Stomach (tissue), 9 donors: Measurements from ENCODE around the gene PPIC. TPM values are rescaled to one million over a fixed set of nuclear protein-coding genes. Genes with fewer than 3 reads are reported as not detected.

ENCODE experiments used
- DNase-seq, 2 donors: peaks; one replicate each; pipeline versions ENCODE4 v3.0.0 to v3.0.0-alpha.2; 2013 to 2019
- H3K27ac ChIP-seq, 5 donors: fragments of 200-600 bp in 4 of 5; sonication (generic) in 4 of 5; one replicate each; pipeline ENCODE4 v1.5.1; 2013 to 2019; ENCODE audit warnings: mild to moderate bottlenecking in 1 of 5, moderate library complexity in 1 of 5
- H3K27me3 ChIP-seq, 3 donors: fragments of 200-600 bp; sonication (generic); one replicate each; pipeline ENCODE4 v1.5.1; 2017 to 2019; ENCODE audit warnings: mixed run types in 1 of 3
- H3K36me3 ChIP-seq, 4 donors: fragments of 200-600 bp; sonication (generic); 1 replicate in 3 of 4; 2 replicates in 1 of 4; pipeline ENCODE4 v1.5.1; 2016 to 2019
- H3K4me1 ChIP-seq, 4 donors: fragments of 200-600 bp; sonication (generic); one replicate each; pipeline ENCODE4 v1.5.1; 2016 to 2019
- H3K4me3 ChIP-seq, 4 donors: fragments of 200-600 bp; sonication (generic) in 3 of 4; one replicate each; pipeline ENCODE4 v1.5.1; 2016 to 2019; ENCODE audit warnings: mild to moderate bottlenecking in 1 of 4
- H3K9me3 ChIP-seq, 4 donors: fragments of 200-600 bp; sonication (generic); one replicate each; pipeline ENCODE4 v1.5.1; 2016 to 2019
- EP300 ChIP-seq: sonication (generic); formaldehyde crosslinking; IDR thresholded peaks from one replicate; pipeline ENCODE4 v1.6.1; 2017; ENCODE audit warnings: antibody characterized with exemption
- POLR2A ChIP-seq, 4 donors: fragments of 450-650 bp; IDR thresholded peaks; one replicate each; pipeline ENCODE4 v1.6.1; 2016; ENCODE audit warnings: antibody characterized with exemption in 4 of 4, control low read depth in 2 of 4, mild to moderate bottlenecking in 1 of 4, moderate library complexity in 1 of 4
- POLR2AphosphoS5 ChIP-seq, 3 donors: sonication (generic); formaldehyde crosslinking; IDR thresholded peaks; one replicate each; pipeline ENCODE4 v1.6.1; 2016; ENCODE audit warnings: antibody characterized with exemption in 3 of 3
- WGBS, 5 donors: extraction: QIAGEN DNeasy Blood & Tissue Kit in 3 of 5; methylation state at CpG; one replicate each; pipeline versions ENCODE4 v1.1.5 to v1.1.7; 2013 to 2018; 5-methylcytosine and 5-hydroxymethylcytosine counted together
- intact Hi-C: fragments of 100-400 bp; cut with DNase I; formaldehyde crosslinking; loops from one replicate; pipeline ENCODE4 v1.15.1; 2023; ENCODE audit warnings: low total_unique reads
- polyA plus RNA-seq, 3 donors: library from polyadenylated mRNA; stranded (reverse); fragments of 200-250 nt; gene quantifications; one replicate each; pipeline ENCODE4 v1.2.3, GENCODE V29; 2013
- total RNA-seq, 5 donors: library from RNA; depleted of rRNA; stranded (reverse); fragments of >200 nt; gene quantifications; one replicate each; pipeline versions ENCODE4 v1.1.0 to v1.2.3, GENCODE V29; 2014 to 2016
- TF ChIP-seq, protein P1 (sequence below), 7 experiments: fragments of 450-650 bp in 4 of 7; fragments of 200-600 bp in 3 of 7; sonication (generic) in 3 of 7; IDR thresholded peaks; one replicate each; pipeline ENCODE4 v1.5.1; 2016 to 2019; ENCODE audit warnings: antibody characterized with exemption in 7 of 7, control low read depth in 2 of 7, mild to moderate bottlenecking in 1 of 7
- donor health status: healthy with polysubstance abuse.
- donor health status: Bipolar disorder and iron deficiency.
- donor health status: healthy.

Gene PPIC
- total and polyA plus RNA-seq, 8 donors: 6.9 to 57.5 (median 20.4) TPM

DNA sequence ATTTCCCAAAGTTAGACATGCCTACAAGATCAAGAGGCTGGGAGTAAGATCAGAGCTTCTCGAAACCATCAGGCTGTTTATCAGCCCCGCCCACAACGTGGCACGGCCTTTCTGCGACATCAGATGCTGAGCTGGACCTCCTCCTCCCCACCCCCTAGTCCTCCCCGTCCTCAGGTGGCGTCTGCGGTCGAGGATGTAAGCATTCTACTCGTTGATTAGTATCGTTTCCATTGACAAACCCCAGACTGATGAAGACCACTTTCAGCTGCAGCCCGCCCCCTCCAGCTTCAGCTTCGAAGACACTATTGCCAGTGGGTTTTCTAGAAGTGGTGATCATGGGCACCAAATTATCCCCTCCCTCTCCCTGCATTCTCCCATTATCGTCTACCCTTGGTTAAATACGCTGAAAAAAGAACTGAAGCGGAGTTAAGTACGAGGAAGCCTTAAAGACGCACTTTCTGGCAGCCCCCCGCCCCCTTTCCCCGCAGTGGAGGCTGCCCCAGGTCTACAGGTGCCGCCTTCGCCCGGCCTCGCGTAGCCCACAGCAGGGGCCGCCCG is 1.1 kb downstream of the PPIC start:
- peak overlapping the region; percentile 88 to 96 (median 94) for H3K27ac ChIP-seq
- 2 to 7% (median 2%) methylated on average over 25 to 27 of the region's 27 CpGs for WGBS, 5 donors

DNA sequence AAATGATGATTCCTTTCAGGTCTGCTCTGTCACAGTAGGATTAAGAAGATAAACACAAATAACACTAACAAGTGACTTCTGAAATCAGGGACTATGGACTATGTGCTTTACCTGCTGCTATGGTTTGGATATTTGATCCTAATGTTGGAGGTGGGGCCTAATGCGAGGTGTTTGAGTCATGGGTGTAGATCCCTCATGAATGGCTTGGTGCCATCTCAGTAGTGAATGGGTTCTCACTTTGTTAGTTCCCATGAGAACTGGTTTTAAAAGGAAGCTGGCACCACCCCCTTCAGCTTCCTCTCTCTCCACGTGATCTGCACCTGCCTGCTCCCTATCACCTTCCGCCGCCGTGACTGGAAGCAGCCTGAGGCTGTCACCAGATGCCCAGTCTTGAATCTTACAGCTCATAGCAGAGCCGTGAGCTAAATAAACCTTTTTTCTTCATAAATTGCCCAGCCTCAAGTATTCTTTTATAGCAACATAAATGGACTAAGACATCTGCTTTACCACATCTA is 3.3 kb downstream of the PPIC start:
- H3K4me3 ChIP-seq: no peak overlapping the region
- peaks cover 0 to 22% (median 0%) of the 10 kb centered on the region in 3 donors for H3K27me3 ChIP-seq
- 78 to 89% (median 80%) methylated on average over 6 of the region's 6 CpGs for WGBS, 5 donors
- DNase-seq: no peak
- intact Hi-C loops: no loop called here
- TF ChIP-seq POLR2AphosphoS5 (IDR thresholded peaks at IDR 0.05): no peak
- TF ChIP-seq EP300: no peak
- TF ChIP-seq, protein P1, sequence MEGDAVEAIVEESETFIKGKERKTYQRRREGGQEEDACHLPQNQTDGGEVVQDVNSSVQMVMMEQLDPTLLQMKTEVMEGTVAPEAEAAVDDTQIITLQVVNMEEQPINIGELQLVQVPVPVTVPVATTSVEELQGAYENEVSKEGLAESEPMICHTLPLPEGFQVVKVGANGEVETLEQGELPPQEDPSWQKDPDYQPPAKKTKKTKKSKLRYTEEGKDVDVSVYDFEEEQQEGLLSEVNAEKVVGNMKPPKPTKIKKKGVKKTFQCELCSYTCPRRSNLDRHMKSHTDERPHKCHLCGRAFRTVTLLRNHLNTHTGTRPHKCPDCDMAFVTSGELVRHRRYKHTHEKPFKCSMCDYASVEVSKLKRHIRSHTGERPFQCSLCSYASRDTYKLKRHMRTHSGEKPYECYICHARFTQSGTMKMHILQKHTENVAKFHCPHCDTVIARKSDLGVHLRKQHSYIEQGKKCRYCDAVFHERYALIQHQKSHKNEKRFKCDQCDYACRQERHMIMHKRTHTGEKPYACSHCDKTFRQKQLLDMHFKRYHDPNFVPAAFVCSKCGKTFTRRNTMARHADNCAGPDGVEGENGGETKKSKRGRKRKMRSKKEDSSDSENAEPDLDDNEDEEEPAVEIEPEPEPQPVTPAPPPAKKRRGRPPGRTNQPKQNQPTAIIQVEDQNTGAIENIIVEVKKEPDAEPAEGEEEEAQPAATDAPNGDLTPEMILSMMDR (IDR thresholded peaks at IDR 0.05): no peak
- TF ChIP-seq POLR2A (IDR thresholded peaks at IDR 0.05): no peak
- peaks cover 5 to 31% (median 21%) of the 10 kb centered on the region in 4 donors for H3K4me1 ChIP-seq
- H3K27ac ChIP-seq: no peak overlapping the region
- H3K36me3 ChIP-seq: peaks cover 0 to 10% (median 7%) of the 10 kb centered on the region in 4 donors
- H3K9me3 ChIP-seq: no peaks in the 10 kb centered on the region

More for the DNA sequence above, 1.1 kb downstream of the PPIC start:
- no peaks in the 10 kb centered on the region for H3K9me3 ChIP-seq
- peaks cover 5 to 31% (median 21%) of the 10 kb centered on the region in 4 donors for H3K4me1 ChIP-seq
- peak; percentile 38 to 63 for DNase-seq
- H3K36me3 ChIP-seq: no peaks in the 10 kb centered on the region
- TF ChIP-seq EP300 (no peak), POLR2AphosphoS5 (IDR thresholded peaks at IDR 0.05) (no peak)
- peak overlapping the region; percentile 60 to 78 (median 74) for H3K4me3 ChIP-seq
- intact Hi-C loops: no loop called here
- H3K27me3 ChIP-seq: peaks cover 0 to 22% (median 0%) of the 10 kb centered on the region in 3 donors

DNA sequence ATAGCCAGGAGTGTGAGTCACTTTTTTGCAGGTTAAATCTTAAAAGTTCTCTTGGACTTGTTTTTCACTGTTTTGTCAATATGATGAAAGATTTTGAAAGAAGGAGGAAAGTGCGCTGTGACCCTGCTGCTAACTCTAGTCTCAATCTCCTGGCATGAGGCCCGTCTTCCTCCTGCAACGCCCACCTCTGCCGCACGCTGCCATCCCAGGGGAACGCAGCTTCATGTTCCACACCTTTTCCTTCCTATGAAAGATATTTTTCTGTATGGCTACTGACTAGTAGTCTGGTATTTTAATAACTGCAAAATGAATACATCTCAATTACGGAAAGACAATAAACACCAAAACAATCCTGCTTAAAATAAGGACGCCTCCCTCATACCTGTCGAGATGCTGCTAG is 8.3 kb downstream of the PPIC start:
- H3K4me3 ChIP-seq: no peak overlapping the region
- H3K4me1 ChIP-seq: peaks cover 0 to 7% (median 1%) of the 10 kb centered on the region in 4 donors
- intact Hi-C loops: no loop called here
- H3K36me3 ChIP-seq: peaks cover 0 to 55% (median 53%) of the 10 kb centered on the region in 4 donors
- 79 to 94% (median 90%) methylated on average over 9 of the region's 9 CpGs for WGBS, 5 donors
- no peaks in the 10 kb centered on the region for H3K27me3 ChIP-seq
- no peak for DNase-seq
- no peak overlapping the region for H3K27ac ChIP-seq
- H3K9me3 ChIP-seq: no peaks in the 10 kb centered on the region
- TF ChIP-seq POLR2A (IDR thresholded peaks at IDR 0.05) (no peak), EP300 (no peak), POLR2AphosphoS5 (IDR thresholded peaks at IDR 0.05) (no peak)
- TF ChIP-seq, protein P1 (IDR thresholded peaks at IDR 0.05): no peak

DNA sequence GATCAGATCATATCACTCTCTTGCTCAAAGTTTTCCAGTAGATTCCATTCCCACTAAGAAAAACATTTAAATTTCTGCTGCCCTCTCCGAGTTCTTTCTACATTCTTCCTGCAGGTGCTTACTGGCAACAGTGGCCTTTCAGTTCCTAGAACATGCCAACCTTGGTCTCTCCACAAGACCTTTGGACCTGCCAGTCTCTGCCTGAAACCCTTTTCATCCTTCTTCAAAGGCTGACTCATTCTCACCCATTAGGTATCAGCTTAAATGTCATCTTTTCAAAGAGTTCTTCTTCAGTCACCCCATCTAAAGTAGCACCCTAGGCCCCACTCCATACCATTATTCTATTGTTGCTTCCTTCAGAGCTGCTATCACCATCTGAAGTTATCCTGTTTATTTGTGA is 21.8 kb downstream of the PPIC start:
- H3K36me3 ChIP-seq: no peaks in the 10 kb centered on the region
- no peaks in the 10 kb centered on the region for H3K9me3 ChIP-seq
- no peak for DNase-seq
- no peak overlapping the region for H3K4me3 ChIP-seq
- TF ChIP-seq POLR2AphosphoS5 (IDR thresholded peaks at IDR 0.05): no peak
- TF ChIP-seq, protein P1 (IDR thresholded peaks at IDR 0.05): no peak
- TF ChIP-seq EP300: no peak
- H3K4me1 ChIP-seq: no peaks in the 10 kb centered on the region
- H3K27ac ChIP-seq: no peak overlapping the region
- WGBS, 5 donors: 63 to 72% (median 67%) methylated on average over 1 of the region's 1 CpG
- H3K27me3 ChIP-seq: no peaks in the 10 kb centered on the region
- intact Hi-C loops: no loop called here

DNA sequence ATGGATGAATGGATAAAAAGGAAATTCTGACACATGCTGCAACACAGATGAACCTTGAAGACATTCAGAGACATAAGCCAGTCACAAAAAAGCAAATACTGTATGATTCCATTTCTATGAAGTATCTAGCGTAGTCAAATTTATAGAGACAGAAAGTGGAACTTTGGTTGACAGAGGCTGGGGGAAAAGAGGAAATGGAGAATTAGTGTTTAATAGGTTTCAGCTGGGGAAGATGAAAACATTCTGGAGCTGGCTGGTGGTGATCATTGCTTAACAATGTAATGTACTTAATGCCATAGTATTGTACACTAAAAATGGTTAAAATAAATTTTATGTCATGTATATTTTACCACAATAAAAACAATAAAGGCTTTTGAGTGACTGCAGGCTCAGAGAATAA is 24.2 kb downstream of the PPIC start:
- intact Hi-C loops: no loop called here
- H3K4me1 ChIP-seq: no peaks in the 10 kb centered on the region
- no peak for DNase-seq
- H3K36me3 ChIP-seq: peaks cover 0 to 14% (median 11%) of the 10 kb centered on the region in 4 donors
- no peak for TF ChIP-seq EP300
- TF ChIP-seq POLR2AphosphoS5 (IDR thresholded peaks at IDR 0.05): no peak
- TF ChIP-seq, protein P1 (IDR thresholded peaks at IDR 0.05): no peak
- TF ChIP-seq POLR2A (IDR thresholded peaks at IDR 0.05): no peak
- H3K27ac ChIP-seq: no peak overlapping the region
- no peaks in the 10 kb centered on the region for H3K27me3 ChIP-seq
- WGBS, 5 donors: 76 to 94% (median 89%) methylated on average over 1 of the region's 1 CpG
- no peaks in the 10 kb centered on the region for H3K9me3 ChIP-seq
- no peak overlapping the region for H3K4me3 ChIP-seq
